ENCODE measurements around the gene WWC1.
A peak's percentile ranks its signal among the peaks of the same experiment; 100 is the strongest.

Gene WWC1

DNA sequence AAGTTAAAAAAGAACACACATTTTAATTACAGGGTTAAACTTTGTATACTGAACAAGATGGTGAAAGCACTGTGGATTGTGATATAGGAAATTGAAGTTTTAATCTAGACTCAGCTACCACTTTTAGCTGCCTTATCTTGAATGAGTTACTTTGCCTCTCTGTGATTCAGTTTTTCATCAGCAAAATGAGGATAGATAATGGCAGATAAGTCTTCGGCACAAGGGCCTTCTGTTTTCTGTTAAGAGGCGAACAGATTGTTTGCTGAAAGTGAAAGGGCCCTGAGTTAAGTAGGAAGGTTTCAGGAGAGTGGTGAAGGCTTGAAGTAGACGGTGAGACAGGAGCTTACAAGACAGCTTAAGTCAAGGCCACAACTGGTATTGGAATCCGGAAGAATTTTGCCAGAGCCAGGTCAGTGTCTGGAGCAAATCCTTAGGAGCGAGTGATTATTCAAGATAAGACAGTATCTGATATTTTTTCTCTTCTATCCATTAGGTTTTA lies 202.7 kb downstream of the WWC1 start:
- DNase-seq (ENCODE audit: low read depth), result no peak
- TF ChIP-seq, protein P1, sequence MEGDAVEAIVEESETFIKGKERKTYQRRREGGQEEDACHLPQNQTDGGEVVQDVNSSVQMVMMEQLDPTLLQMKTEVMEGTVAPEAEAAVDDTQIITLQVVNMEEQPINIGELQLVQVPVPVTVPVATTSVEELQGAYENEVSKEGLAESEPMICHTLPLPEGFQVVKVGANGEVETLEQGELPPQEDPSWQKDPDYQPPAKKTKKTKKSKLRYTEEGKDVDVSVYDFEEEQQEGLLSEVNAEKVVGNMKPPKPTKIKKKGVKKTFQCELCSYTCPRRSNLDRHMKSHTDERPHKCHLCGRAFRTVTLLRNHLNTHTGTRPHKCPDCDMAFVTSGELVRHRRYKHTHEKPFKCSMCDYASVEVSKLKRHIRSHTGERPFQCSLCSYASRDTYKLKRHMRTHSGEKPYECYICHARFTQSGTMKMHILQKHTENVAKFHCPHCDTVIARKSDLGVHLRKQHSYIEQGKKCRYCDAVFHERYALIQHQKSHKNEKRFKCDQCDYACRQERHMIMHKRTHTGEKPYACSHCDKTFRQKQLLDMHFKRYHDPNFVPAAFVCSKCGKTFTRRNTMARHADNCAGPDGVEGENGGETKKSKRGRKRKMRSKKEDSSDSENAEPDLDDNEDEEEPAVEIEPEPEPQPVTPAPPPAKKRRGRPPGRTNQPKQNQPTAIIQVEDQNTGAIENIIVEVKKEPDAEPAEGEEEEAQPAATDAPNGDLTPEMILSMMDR (conservative IDR thresholded peaks at IDR 0.05; ENCODE audit: low read length), result no peak

DNA sequence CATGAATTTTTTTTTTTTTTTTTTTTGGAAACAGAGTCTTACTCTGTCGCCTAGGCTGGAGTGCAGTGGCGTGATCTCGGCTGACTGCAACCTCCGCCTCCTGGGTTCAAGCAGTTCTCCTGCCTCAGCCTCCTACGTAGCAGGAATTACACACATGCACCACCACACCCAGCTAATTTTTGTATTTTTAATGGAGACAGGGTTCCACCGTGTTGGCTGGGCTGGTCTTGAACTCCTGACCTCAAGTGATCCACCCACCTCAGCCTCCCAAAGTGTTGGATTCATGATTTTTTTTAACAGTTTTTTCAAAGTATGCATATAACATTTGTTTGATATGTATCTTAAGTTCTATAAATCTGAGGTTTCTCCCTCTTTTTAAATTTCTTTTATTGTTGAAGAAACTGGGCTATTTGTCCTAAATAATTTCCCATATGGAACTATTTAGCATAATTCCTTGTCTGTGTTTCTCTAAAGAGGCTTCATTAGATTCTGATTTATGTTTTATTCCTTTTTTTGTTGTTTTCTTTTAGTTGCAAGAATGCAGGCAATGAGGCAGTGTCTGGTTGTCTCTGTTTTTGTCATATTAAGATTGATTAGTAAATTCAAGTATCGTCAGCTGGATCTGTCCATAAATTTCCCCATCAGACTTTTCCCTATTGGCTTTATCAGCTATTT lies 211.3 kb downstream of the WWC1 start:
- no peak for DNase-seq (ENCODE audit: low read depth)
- TF ChIP-seq, protein P1 (conservative IDR thresholded peaks at IDR 0.05; ENCODE audit: low read length), result no peak
- H3K4me3 ChIP-seq (ENCODE audit: low read length), result no peak overlapping the region

More for the DNA sequence above, 202.7 kb downstream of the WWC1 start:
- H3K4me3 ChIP-seq (ENCODE audit: low read length), result no peak overlapping the region

DNA sequence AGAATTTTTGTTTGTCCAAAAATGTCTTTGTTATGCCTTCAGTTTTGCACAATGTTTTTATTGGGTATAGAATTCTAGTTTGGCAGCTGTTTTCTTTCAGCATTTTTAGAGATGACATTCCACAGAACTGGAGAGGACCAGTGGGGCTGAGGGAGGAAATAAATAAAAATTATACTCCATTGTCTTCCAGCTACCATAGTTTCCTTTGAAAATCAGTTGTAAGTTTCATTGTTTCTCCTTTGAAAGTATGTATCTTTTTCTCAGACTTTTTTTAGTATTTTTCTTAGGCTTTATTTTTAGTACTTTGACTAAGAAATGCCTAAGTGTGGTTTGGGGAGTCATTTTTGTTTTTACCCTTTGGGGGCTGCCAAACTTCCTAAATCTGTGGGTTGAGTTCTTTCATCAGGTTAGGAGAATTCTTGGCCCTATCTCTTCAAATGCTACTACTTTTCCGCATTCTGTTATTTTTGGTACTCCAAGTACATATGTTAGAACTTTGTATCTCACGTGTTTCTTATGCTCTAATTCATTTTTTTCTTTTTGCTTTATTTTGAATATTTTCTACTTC lies 222.5 kb downstream of the WWC1 start:
- DNase-seq (ENCODE audit: low read depth), result peak; percentile 2
- no peak overlapping the region for H3K4me3 ChIP-seq (ENCODE audit: low read length)
- TF ChIP-seq, protein P1 (conservative IDR thresholded peaks at IDR 0.05; ENCODE audit: low read length), result no peak

Measured in AG10803 (cell line).